GM19193 (cell line): ENCODE results near the gene CIBAR2.

ENCODE experiments used
- POLR2A ChIP-seq: IDR thresholded peaks from 4 replicates; pipeline ENCODE4 v1.6.1; 2011; ENCODE audit not compliant: insufficient read depth, insufficient read length; ENCODE audit errors: extremely low read depth

The CIBAR2 gene

DNA sequence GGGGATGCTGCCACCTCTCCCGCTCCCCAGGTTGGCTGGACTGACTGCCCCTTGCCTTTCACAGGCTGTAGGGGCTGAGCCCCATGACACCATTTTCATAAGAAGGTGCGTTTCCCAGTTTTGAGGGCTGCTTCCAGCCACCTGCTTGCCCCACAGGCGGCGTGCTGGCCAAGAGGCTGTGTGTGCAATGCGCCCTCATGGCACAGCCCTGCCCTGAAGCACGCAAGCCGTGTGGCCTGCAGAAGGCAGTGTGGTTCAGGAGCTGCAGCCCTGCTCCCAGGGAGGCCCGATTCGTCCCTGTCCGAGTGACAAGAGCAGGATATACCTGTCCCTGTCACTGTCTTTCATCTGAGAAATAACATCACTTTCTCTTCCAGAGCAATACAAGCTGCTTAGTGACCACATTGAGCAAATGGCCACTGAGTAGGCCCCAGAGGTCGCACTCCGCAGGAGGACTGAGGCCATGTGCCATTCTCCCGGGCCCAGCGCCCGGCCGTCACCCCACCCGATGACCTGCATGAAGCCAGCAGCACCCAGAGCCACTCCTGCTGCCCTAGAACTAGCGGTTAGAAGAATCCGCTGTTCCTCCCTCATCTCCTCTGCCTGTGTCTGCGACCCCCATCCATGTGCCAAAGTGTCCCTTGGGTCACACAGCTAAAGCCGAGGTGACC lies 24.2 kb downstream of the CIBAR2 start:
- TF ChIP-seq POLR2A = no peak

DNA sequence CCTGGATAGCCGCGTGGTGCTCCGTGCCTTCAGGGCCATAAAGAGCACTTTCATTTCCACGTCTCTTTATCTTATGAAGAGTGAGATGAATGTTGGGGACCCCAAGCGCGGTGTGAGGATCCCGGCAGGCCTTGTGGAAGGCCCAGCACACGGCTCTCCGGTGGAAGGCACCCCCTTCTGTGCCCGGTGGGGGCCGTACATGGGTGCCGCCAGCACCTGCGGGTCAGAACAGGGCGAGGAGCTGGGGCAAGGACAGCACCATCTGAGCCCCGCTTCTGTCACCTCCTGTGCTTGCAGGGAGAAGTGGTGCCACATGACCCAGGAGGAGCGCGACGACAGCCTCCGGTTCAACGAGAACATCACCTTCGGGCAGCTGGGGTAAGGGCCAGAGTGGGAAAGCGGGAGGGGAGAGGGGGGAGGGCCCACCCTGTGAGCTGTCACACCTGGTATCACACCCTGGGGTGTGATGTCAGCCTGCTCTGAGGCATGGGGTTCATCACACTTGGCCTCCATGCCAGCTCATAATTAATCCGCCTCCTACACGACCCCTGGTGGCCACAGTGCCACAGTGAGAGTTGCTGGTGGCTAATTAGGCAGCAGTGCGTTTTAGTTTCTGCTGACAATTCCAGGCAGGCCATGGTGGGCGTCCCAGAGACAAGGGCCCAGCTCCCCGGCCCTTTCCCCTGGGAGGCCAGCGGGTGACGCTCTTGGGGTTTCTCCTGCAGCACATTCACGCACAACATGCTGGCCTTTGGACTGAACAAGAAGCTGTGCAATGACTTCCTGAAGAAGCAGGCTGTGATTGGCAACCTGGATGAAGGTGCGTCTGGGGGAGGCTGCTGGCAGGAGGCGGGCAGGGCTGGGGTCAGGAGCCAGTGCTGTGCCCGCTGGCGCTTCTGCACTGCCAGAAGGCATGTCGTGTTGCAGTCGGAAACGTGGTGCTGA lies 25.7 kb downstream of the CIBAR2 start:
- TF ChIP-seq POLR2A = no peak

DNA sequence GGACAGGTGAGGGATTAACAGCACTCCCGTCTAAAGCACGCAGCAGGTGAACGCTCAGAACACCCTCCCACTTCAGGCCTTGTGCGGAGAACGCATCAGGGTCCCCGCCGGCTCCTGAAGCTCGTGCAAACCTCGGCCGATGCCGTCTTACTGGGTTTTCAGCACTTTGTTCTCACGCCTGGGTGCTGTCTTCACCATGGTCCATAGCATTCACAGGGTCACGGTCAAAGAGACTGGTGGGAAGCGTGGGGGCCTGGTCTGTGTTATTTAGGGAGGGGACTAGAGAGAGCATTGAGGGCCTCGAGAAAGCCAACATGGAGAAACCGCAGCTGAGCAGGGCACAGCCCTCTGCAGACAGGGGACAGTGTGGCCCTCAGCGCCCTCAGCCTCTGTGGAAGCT lies 26.6 kb downstream of the CIBAR2 start:
- TF ChIP-seq POLR2A = no peak

DNA sequence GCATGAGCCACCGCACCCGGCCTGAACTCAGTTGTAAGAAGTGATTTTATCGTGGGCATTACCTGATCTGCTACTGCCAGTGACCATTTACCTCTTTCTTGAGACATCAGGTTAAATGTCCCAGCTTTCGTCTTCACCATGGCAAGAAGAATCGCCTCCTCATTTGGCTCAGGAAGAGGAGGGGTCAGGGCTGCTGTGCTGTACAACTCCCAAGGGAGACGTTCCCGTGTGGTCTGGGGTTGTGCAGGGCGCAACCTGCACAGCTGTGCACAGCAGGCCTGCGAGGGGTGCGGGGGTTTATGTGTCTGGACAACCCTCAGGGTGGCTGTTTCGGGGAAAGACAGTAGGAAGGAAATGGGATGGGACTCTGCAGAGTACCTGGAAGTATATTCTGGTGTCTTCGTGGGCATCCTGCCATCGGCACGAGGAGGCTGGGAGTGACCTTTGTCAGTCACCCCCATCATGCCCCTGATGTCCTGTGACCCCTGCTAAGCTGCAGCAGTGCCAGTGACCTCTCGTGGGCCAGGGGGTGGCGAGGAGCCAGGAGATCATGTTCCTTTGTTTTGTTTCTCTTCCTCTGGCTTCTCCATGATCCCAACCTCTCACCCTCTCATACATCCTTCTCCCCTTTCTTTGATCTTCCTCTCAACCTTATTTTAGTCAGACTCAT lies 27.3 kb downstream of the CIBAR2 start:
- TF ChIP-seq POLR2A = no peak

DNA sequence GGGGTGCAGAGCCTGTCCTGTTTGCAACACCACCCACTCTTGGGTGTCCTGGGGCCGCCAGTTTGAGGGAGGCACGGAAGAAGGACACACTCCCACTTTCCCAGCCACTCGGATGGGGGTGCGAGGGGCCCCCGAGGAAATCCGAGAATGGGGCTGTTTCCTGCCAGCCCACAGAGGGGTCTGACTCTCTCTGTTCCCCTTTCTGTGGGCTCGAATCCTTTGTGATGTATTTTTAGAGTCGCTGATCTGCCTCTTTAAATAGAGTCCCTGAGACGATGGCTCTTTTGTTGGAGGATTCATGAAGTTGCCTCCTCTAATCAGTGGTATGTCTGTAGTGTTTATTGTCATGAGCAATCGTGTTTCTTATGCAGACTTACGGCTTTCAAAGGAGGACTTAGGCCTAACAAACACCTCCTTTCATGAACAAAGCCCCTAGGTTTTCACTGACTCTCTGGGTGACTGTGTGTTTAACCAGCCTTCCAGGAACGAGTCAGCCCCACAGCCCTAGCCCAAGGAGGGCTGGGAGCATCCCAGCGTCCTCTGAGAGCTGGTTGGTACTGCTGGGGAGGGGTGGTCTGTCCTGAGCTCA lies 29.1 kb downstream of the CIBAR2 start:
- no peak for TF ChIP-seq POLR2A

DNA sequence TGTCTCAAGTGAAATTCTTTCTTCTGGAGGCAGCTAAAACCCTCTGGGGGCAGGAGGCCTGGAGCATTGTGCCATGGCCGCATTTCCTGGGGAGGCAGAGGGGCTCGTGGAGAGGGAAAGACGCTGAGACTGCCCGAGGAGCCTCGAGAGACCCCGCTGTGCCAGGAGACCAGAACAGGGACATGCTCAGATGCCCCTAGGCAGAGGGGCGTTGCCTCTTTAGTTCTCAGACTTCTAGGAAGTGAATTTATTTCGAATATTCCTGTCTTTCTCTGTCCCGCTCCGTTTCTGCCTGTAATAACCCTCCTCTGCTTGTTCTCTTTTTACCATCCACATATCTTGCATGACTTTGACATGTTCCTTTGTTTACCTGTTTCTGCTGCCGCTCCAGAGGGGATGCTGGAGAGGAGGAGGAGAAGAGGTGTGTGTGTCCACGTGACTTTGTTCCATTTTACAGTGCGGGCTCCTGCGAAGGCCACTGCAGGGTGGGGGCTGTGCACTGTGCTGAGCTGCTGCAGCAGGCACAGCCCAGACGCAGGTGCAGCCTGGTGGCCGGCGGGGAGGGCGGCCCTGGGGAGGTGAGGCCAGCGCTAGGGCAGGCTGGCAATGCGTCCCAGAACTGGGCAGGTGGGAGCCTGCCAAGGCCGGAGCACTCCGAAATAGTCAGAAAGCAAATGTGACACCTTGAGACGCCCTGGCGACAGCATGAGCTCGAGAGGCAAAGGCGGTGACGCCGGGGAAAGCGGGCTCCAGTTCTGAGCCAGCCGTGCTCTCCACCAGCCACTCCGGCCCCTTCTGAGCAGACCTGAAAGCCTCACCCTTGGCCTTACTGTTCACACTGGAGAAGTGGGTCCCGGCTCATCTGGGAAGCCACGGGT lies 29.9 kb downstream of the CIBAR2 start:
- TF ChIP-seq POLR2A = peak; percentile 32

DNA sequence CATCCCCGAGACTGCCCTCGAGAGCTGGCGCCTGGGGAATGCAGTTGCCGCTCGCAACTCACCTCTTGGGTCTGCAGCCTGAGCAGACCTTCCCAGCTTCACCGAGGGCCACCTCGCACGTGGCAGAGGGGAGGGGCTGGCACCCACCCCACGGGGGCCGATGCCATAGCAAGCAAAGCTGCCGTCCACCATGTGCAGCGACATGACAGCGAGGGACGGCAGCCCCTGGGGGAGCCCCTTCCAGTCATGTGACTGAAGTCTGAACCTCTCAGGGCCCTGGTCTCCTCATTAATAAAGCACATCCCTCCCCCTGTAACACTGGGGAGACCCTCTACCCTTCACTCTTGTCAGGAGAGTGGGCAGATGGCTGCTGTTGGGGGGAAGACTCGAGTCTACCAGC lies 30.5 kb downstream of the CIBAR2 start:
- TF ChIP-seq POLR2A = no peak

DNA sequence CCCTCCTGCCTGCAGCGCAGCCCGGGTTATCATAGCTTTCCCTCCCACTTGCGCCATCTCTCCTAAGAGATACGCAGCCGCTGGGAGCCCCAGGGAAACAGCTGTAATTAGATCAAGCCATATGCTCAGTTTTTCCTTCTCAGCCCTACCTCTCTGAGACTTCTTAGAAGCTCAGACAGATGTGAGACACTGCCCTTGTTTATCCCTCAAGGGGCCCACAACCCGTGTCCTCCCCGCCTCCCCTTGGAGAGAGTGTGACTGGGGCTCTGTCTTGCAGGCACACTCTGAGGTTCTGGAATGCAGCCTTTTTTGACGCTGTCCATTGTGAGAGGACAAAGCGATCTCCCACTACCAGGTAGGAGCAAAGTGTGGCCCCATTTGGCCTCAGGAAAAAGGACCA lies 31.2 kb downstream of the CIBAR2 start:
- no peak for TF ChIP-seq POLR2A

DNA sequence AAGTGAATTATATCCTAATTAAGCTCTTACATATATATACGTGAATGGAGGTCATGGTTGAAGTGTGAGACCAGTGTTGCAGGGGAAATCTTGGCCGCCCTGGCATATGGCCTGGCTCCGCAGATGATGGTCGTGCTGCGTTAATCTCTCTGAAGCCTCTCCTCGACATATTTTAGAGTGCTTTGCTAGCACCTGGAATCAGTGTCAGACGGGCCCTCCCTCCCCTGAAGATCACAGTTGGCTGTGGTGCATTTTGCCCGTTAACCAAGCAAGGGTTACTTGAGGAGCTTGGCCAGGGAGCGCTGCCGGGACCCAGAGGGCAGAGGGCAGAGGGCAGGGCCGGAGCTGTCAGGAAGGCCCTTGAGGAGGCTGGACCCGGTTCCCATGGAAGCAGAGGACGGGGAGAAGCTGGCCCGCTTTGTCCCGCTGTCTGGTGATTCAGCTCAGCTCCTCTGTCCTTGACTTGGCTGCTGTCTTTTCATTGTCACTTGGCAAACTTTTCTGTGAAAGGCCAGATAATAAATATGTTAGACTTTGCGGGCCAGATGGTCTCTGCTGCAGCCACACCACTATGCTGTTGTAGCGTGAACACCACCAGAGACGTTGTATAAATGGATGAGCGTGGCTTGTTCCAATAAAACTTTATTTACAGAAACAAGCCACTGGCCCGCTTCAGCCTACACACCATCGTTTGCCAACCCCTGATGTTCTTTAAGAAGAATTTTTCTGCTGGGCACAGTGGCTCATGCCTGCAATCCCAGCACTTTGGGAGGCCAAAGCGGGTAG lies 32.3 kb downstream of the CIBAR2 start:
- TF ChIP-seq POLR2A = no peak

DNA sequence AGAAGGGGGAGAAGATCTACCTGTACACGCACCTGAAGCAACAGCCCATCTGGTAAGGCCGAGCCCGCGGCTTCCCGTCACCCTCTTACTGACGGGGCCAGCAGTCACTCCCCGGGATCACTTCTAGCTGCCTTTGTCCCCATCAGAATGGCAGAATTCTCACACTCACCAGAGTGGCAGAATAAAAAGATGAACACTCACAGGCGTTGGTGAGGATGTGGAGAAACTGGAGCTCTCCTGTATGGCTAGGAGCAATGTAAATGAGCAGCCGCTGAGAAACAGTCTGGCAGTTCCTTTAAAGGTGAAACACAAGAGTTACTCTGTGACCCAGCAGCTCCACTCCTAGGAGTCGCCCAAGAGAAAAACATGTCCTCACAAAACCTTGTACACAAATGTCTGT lies 33.3 kb downstream of the CIBAR2 start:
- no peak for TF ChIP-seq POLR2A

DNA sequence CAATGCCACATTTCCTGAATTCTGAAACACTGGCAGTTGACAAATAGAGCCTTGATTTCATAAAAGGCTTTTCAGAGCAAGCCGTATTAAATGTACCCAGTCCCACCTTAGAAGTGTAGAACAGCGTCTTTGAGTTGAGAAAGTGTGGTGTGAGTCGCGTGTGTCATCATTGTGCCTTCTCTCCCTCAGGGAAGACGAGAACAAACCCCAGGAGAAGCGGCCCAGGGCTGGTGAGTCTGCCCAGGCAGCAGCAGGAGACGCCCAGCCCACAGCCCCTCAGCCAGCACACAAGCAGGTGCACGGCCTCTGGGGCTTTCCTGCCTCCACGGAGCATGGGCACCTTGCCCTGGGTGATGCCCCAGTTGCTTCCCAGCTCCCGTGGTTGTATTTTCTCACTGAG lies 34.0 kb downstream of the CIBAR2 start:
- no peak for TF ChIP-seq POLR2A

DNA sequence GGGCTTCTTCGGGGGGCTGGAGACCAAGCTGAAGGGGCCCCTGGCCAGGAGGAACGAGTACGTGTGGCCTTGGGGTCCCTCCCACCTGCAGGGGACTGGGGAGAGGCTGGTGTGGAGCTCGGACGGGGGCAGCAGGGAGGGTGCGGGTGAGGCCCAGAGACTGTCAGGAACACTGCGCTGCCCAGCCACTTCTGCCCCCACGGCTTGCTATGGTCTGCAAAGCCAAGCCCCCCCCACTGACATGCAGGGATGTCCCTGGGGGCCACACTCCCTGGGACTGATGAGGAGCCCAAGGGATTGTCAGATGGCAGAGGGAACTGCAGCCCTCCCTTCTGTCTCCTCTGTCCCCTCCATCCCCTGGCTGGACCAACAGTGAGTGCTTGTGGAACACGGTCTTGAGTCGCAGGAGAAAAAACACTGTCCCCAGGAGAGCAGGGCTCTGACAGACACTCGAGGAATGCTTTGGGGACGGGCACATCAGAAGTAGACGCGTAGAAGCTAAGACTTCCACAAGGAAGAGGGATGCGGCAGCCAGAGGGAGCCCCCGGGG lies 34.6 kb downstream of the CIBAR2 start:
- no peak for TF ChIP-seq POLR2A

DNA sequence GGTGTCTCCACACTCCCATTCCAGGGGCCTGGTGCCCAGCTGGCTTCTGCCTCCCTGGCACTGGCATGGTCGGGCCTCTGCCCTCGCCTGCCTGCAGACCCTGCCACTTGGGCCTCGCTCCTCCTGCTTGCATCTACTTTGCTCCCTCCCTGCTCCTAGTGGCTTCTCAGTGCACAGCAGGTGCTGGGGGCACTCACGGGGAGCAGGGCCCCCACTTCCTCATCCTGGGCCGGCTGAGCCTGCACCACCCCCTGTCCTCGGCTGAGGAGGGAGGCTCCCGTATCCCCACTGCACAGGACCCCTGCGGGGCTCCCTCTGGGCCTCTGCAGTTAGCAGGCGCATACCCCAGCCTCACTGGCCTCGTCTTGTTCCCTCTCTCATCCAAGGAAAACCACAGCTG lies 35.2 kb downstream of the CIBAR2 start:
- no peak for TF ChIP-seq POLR2A
